Iris pigment epithelial cell (primary cell): ENCODE measurements around the gene ASS1.

Source experiments
- DNase-seq: peaks from one replicate; pipeline ENCODE4 v3.0.0-alpha.2; 2011; ENCODE audit warnings: low read depth

Gene ASS1

GRCh38 chr9:130473009-130473408 is 28.2 kb downstream of the ASS1 start:
- DNase-seq, result no peak

DNA sequence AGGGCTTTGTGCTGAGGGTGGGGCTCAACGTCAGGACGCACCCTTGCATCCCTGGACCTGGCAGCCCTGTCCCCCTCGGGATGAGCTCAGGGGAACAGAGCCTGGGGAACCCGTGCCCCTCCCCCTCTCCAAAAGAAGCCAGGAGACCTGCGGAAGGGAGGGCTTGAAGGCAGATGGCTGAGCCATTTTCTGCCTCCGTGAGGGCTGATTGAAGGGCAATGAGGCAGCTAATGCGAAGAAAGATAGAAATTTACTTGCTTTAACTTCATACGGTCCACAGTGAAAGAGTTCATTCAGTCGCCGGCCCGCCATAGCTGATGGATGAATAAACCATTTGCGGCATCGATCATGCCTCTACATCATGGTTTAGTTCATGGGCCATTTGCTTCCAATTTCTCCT is 28.8 kb downstream of the ASS1 start:
- DNase-seq, result no peak

DNA sequence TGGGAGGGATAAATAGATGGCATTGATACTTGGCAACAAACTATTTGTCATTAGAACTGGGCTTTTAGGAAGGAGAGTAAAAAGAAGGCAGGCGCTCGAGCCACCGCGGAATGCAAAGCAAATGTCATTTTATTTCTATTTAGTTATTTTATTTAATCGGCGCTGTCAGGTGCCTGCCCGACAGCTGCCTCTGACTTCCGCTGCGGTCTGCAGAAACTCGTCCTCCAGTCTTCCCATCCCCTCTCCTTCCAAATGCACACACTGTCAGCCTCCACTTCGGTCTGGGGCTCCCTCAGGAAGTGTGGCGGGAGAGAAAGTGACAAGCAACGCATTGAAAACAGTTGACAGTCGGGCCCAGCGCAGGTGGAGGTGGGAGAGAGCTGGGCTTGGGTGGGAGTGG is 29.3 kb downstream of the ASS1 start:
- no peak for DNase-seq

- no peak for DNase-seq
Observed at GRCh38 chr9:130476151-130476730, 31.5 kb downstream of the ASS1 start.

DNA sequence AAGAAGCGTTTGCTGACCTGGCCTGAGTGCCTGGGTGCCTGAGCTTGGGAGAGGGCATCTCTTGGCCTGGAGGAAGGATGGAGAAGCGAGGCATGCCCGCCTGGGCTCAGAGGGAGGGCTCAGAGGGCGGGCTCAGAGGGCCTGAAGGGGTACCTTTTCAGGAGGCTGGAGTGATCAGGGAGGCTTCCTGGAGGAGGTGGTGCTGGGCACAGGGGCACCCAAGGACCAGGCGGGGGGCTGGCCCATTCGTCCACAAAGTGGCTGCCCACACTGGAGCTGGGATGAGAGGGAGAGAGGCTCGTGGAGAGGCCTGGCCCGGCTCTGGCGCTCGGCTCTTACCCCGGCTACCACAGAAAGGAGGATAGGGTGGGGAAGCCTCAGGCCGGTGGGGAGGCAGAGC is 32.8 kb downstream of the ASS1 start:
- DNase-seq, result no peak

DNA sequence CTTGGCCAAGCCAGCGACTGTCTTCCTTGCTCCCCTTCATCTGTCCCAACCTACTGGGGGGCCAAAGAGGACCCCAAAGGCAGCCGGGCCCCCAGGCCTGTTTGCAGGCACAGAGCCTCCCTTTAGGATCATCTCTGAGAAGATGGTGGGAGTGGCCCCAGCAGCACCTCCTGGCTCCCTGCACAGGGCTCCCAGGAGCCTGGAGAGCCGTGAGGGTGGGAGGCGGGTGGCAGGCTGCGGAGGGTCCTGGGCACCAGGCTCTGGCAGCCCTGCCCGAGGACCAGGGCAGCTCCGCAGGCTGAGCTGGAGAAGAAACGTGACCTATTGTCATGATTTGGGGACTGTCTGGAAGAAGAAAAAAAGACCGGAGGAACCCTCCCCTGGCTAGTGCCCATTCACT is 33.4 kb downstream of the ASS1 start:
- DNase-seq, result no peak

DNA sequence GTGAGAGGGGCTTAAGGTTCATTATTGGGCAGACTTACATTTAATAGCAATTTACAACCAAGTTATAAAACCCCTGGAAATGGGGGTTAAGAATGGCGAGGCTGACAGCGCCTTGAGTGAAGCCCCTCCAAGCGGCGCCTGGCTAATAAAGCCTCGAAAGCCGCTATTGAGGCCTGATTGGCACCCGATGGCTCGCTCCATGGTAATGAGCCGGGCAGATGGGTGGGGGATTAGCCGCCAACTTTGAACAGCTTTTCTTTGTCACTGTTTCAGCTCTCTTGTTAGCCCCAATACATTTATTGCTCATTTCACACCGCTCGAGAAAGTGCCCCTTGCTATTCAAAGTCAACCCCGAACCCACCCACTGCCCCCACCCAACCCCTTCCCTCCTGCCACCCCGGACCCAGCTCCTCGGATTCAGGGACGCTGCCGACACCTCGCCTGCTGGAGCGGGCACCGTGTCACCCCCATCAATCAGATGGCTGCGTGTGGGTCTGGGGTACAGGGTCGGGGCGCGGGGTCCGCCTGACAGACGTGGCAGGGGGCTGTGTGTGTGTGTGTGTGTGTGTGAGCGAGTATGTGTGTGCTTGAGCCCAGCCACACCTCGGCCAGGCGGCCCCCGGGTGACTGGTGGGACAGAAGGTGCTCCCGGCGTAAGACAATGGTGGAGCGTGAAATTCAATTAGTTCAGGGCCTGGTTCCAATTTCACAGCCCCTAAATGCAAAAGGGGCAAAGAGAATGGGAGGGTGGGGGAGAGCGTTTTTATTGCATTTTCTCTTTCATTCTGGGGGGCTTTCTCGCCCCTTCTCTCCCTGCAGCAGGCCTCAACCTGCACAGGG is 34.2 kb downstream of the ASS1 start:
- no peak for DNase-seq

GRCh38 chr9:130479587-130479986 is 34.8 kb downstream of the ASS1 start:
- DNase-seq, result no peak

DNA sequence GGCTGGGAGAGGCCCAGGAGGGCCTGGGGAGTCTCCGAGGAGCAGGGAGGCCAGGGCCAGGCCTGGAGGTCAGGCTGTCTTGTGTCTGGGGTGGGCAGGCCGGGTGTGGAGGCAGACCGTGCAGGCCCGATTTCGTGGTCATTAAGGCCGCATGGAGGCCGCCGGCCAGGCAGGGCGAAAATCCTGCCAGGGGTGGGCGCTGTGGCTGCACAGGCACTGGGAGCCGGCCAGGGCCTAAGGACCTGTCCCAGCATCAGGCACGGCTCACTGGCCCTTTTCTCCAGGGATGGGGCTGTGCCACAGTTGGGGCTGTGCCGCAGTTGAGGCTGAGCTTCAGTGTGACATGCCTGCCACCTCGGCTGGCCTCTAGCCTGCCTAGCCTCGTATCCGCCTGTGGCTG is 35.9 kb downstream of the ASS1 start:
- DNase-seq, result no peak

- no peak for DNase-seq
Observed at GRCh38 chr9:130482463-130482862, 37.7 kb downstream of the ASS1 start.

GRCh38 chr9:130483371-130483971 is 38.7 kb downstream of the ASS1 start:
- no peak for DNase-seq

GRCh38 chr9:130484362-130485072 is 39.8 kb downstream of the ASS1 start:
- no peak for DNase-seq

DNA sequence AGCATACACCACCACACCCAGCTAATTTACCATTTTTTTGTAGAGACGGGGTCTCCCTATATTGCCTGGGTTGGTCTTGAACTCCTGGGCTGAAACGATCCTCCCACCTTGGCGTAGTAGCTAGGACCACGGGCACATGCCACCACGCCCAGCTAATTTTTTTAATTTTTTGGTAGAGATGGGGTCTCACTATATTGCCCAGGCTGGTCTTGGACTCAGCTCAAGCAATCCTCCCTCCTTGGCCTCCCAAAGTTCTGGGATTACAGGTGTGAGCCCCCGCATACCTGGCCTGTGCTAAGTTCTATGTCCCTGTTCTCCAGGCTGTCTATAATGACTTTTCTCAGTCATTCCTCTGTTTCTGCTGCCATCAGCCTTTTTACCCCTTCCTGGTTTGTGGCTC is 41.3 kb downstream of the ASS1 start:
- DNase-seq, result no peak

GRCh38 chr9:130487500-130487899 is 42.7 kb downstream of the ASS1 start:
- no peak for DNase-seq

DNA sequence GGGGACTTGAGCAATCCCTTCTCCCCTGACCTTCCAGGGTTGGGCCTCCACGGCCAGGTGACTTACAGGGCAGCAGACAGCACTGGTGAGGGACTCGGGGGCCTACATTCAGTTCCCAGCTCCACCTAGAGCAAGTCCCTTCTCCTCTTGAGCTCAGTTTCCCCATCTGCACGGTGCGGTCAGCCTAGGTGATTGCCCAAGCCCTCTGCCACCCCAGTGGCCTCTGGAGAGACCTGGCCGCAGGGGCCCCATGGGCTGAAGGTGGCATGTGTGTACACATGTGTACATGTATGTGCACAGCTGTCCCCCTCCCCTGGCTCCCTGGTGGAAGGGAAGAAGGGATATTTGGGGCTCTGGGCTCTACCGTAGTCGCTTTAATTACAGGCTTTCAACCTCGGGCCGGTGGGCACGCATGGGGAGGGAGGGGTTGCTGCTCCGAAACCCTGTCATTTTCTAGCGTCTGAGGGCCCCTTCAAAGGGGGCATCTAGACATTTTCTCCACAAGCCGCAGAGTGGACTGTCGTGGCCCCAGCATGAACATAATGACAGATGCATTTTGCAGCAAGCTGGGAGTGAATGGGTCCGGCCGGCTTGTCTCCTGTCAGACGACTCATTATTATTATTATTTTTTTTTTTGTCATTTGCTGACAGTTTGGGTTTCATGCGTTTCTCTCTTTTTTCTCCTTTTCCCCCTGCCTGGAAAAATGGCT is 44.0 kb downstream of the ASS1 start:
- DNase-seq, result no peak

- no peak for DNase-seq
Observed at GRCh38 chr9:130490981-130491380, 46.2 kb downstream of the ASS1 start.

DNA sequence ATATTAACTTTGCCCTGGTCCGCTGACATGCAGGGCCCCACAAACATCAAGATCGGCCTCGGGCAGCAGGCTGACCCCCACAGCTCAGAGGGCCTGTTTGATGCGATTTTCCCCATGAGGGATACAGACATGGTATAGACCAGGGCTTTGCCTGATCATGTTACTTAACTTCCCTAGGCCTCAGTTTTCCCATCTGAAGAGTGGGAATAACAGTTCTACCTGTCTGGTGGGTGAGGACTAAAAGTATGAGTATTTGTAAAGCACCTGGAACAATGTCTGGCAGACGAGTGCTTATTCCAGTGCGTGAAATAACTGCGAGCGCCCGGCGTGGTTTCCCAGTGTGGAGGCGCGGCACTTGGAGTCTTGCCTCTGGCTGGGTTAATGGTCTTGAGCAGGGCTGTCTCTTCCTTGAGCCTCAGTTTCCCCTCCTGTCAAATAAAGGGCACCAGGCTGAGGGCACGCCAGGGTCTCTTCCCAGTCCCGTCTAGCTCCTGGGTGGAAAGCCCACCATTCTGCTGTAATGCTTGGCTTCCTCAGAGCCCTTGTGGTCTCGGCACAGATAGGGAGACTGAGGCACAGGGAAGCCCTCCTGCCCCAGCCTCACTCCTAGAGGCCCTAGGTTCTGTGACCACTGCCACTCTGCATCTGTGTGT is 47.2 kb downstream of the ASS1 start:
- DNase-seq, result no peak

DNA sequence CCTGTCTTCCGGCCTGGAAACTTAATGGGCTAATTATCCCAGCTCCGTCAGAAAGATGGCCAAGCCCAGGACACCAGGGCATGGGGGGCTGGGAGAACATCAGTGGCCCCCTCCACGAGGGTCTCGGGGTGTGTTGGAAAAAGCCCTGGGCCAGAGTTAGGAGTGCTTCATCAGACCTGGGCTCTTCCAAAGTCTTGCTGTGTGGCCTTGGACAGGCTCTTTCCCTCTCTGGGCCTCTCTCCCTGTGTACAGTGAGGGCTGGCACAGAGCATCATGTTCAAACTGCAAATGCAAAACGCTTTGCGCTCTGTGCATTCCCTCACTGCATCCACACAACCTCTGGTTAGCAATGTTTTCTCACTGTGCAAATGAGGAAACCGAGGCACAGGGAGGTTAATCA is 48.3 kb downstream of the ASS1 start:
- DNase-seq, result no peak

DNA sequence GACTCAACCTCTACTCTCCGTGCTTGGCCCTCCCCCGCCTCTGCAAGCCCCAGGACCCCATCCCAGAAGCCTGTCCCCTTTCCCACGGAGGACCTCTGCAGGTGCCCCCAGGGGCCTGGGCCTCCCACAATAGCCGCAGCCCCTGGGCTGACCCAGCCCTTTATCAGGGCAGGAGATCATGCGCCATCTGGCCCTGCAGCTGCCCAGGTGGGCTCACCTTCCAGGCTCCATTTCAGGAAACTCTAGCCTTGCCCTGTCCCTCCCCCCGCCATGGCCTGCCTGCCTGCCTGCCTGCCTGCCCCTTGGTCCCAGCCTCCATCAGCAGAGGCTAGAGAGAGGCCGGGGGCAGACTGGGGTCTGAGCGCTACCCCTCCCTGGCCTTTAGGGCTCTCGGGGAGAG is 48.7 kb downstream of the ASS1 start:
- no peak for DNase-seq

DNA sequence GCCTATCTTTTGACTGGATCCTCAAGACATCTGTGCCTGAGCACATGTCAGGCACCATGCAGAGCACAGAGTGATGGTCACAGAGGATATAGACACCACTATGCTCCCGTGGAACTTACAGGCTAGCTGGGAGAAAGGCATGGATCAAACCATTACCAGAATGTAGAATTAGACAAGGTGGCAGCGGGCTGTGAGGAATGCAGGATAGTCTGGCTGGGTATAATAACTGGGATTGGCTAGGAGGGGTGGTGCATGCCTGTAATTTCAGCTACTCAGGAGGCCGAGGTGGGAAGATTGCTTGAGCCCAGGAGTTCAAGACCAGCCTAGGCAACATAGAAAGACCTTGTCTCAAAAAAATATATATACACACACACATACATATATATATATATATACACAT is 50.3 kb downstream of the ASS1 start:
- no peak for DNase-seq

DNA sequence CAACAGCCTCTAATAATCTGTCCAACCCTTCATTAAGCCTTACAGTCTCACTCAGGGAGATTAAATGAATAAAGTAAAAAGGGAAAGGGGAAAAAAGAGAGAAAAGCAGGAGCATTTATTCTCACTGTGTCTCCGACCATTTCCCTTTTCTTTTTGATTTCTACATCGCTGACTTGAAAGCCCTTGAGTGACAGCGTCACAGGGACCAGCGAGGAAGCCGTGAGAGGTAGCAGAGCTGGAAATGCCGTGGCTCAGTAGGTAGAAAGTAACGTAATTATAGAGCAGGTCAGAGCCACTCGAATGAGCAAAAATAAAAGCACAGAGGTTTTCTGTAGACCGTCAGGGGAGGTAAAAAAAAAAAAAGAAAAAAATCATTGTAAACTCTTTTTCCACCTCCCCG is 52.4 kb downstream of the ASS1 start:
- DNase-seq, result no peak
